Endothelial cell of umbilical vein (primary cell): Measurements from ENCODE around the gene SEBOX. TPM values are rescaled to one million over a fixed set of nuclear protein-coding genes. Genes with fewer than 3 reads are reported as not detected.

Experiments
- BruUV-seq: library from RNA; stranded (reverse); fragments of 400-500 nt; replicated peaks from 2 replicates; lab custom pipeline; 2021; lab: Mats Ljungman, UMichigan
- CTCF ChIA-PET: fragments of 300-600, 350-600 bp; sonication (Branson Sonifier 250); formaldehyde crosslinking; loops from one replicate; lab custom pipeline; 2021; ENCODE audit warnings: antibody characterized with exemption, inconsistent platforms; lab: Charles Lee
- POLR2A ChIA-PET: fragments of 300-600, 350-600 bp; sonication (Branson Sonifier 250); formaldehyde crosslinking; loops from one replicate; lab custom pipeline; 2021; ENCODE audit warnings: antibody characterized with exemption, inconsistent platforms; lab: Charles Lee
- DNase-seq: peaks from one replicate; pipeline ENCODE4 v3.0.0-alpha.2; 2011; ENCODE audit warnings: low read depth, low spot score
- FAIRE-seq: peaks from 2 replicates; lab custom pipeline; 2011; peaks lifted over from hg19 to GRCh38; lab: Jason Lieb, UNC
- H2AFZ ChIP-seq: 2 replicates; pipeline ENCODE4 v1.6.0; 2012; ENCODE audit warnings: low read depth, low read length, control low read depth, inconsistent platforms
- H3K27ac ChIP-seq: 2 replicates; pipeline ENCODE4 v1.5.1; 2011; ENCODE audit warnings: low read depth, mild to moderate bottlenecking, control low read depth, low read length, moderate library complexity; ENCODE audit not compliant: insufficient read depth
- H3K27me3 ChIP-seq, 2 experiments: 2 replicates each; pipeline versions ENCODE4 v1.6.0 to v1.6.1; 2011; ENCODE audit warnings: low read length in 2 of 2, mixed read lengths in 1 of 2; ENCODE audit not compliant: control insufficient read depth in 2 of 2, insufficient read depth in 2 of 2
- H3K36me3 ChIP-seq, 2 experiments: 2 replicates in 1 of 2; 3 replicates in 1 of 2; pipeline ENCODE4 v1.5.1; 2011; ENCODE audit warnings: low read length in 2 of 2, mild to moderate bottlenecking in 1 of 2, moderate library complexity in 1 of 2; ENCODE audit not compliant: control insufficient read depth in 2 of 2, insufficient read depth in 2 of 2; ENCODE audit errors: extremely low read depth in 1 of 2
- H3K4me1 ChIP-seq: 3 replicates; pipeline ENCODE4 v1.5.1; 2011; ENCODE audit warnings: mild to moderate bottlenecking, low read length; ENCODE audit not compliant: control insufficient read depth, insufficient read depth; ENCODE audit errors: extremely low read depth
- H3K4me2 ChIP-seq: 2 replicates; pipeline ENCODE4 v1.6.1; 2011; ENCODE audit warnings: low read length, control low read depth, mixed read lengths; ENCODE audit not compliant: insufficient read depth
- H3K4me3 ChIP-seq, 3 experiments: fragments of 200-600 bp in 1 of 3; sonication (generic), shearing (Covaris generic) in 1 of 3; replicated peaks in 1 of 3; 2 replicates each; pipeline ENCODE4 v1.5.1; 2011 to 2016; ENCODE audit warnings: control low read depth in 3 of 3, low read length in 3 of 3, mild to moderate bottlenecking in 2 of 3, inconsistent platforms in 1 of 3, low read depth in 1 of 3, moderate library complexity in 1 of 3; ENCODE audit not compliant: insufficient read depth in 1 of 3
- H3K79me2 ChIP-seq: 2 replicates; pipeline ENCODE4 v1.6.0; 2012; ENCODE audit warnings: low read length, inconsistent platforms; ENCODE audit not compliant: control insufficient read depth, insufficient read depth
- H3K9ac ChIP-seq: replicated peaks from 2 replicates; pipeline ENCODE3; 2011; ENCODE audit warnings: low read length, control low read depth; ENCODE audit not compliant: insufficient read depth; ENCODE audit errors: extremely low read depth
- H3K9me1 ChIP-seq: replicated peaks from 3 replicates; pipeline ENCODE4 v1.6.0; 2011; ENCODE audit warnings: mild to moderate bottlenecking, low read length; ENCODE audit not compliant: control insufficient read depth, insufficient read depth; ENCODE audit errors: extremely low read depth
- H3K9me3 ChIP-seq: replicated peaks from 2 replicates; pipeline ENCODE4 v1.5.1; 2012; ENCODE audit warnings: low read length, inconsistent platforms; ENCODE audit not compliant: control insufficient read depth, insufficient read depth
- H4K20me1 ChIP-seq: replicated peaks from 2 replicates; pipeline ENCODE3; 2011; ENCODE audit warnings: mild to moderate bottlenecking, low read length; ENCODE audit not compliant: control insufficient read depth, insufficient read depth; ENCODE audit errors: extremely low read depth
- CTCF ChIP-seq, 2 donors: IDR thresholded peaks; 1 replicate in 1 of 2; 2 replicates in 1 of 2; pipeline ENCODE4 v1.5.1; 2011; ENCODE audit warnings: low read length in 2 of 2, mild to moderate bottlenecking in 2 of 2, moderate library complexity in 2 of 2, control low read depth in 1 of 2, inconsistent platforms in 1 of 2, low read depth in 1 of 2; ENCODE audit not compliant: insufficient read depth in 1 of 2; ENCODE audit errors: extremely low read depth in 1 of 2
- EZH2 ChIP-seq: IDR thresholded peaks from 2 replicates; pipeline ENCODE4 v1.6.1; 2012; ENCODE audit warnings: borderline replicate concordance, low read depth, mild to moderate bottlenecking, moderate library complexity, low read length, inconsistent platforms; ENCODE audit not compliant: severe bottlenecking
- FOS ChIP-seq: IDR thresholded peaks from 2 replicates; pipeline ENCODE4 v1.6.1; 2011; ENCODE audit warnings: mild to moderate bottlenecking, low read length, moderate library complexity, borderline replicate concordance; ENCODE audit not compliant: insufficient read depth
- GATA2 ChIP-seq: IDR thresholded peaks from 2 replicates; pipeline ENCODE4 v1.7.0; 2011; ENCODE audit warnings: low read depth, mild to moderate bottlenecking, moderate library complexity, mixed read lengths, low read length; ENCODE audit not compliant: insufficient read length, insufficient read depth
- JUN ChIP-seq: IDR thresholded peaks from 2 replicates; pipeline ENCODE4 v1.6.1; 2011; ENCODE audit warnings: borderline replicate concordance, low read depth; ENCODE audit not compliant: insufficient read length, insufficient read depth
- POLR2AphosphoS5 ChIP-seq: IDR thresholded peaks from 2 replicates; pipeline ENCODE4 v1.6.1; 2012; ENCODE audit warnings: low read depth, mild to moderate bottlenecking, control low read depth, low read length, moderate library complexity; ENCODE audit not compliant: insufficient read depth
- dilution Hi-C: fragments of 300-500 bp; cut with MboI; formaldehyde crosslinking; loops from one replicate; pipeline ENCODE4 v1.15.0; 2019; ENCODE audit warnings: low sequenced_read_pairs; ENCODE audit not compliant: extremely low pct_ligation_motif_present
- intact Hi-C: fragments of 100-400 bp; cut with micrococcal nuclease; formaldehyde crosslinking; loops from one replicate; pipeline ENCODE4 v1.10.0; 2022
- polyA plus RNA-seq, 4 experiments: library from polyadenylated mRNA; depleted of rRNA in 3 of 4; stranded (reverse) in 3 of 4; unstranded in 1 of 4; fragments of >200 nt; gene quantifications; 2 replicates each; pipeline versions ENCODE4 v1.2.1 to v1.2.3, GENCODE V29; 2011 to 2012; ENCODE audit warnings: missing spikeins in 1 of 4
- total RNA-seq: library from RNA; stranded (reverse); gene quantifications from 2 replicates; pipeline ENCODE4 v1.2.3, GENCODE V29; 2021

SEBOX gene
- total and polyA plus RNA-seq, 2 donors (not counting 3 experiments of a cell fraction or from before 2014, with no cell fraction given), result not detected

DNA sequence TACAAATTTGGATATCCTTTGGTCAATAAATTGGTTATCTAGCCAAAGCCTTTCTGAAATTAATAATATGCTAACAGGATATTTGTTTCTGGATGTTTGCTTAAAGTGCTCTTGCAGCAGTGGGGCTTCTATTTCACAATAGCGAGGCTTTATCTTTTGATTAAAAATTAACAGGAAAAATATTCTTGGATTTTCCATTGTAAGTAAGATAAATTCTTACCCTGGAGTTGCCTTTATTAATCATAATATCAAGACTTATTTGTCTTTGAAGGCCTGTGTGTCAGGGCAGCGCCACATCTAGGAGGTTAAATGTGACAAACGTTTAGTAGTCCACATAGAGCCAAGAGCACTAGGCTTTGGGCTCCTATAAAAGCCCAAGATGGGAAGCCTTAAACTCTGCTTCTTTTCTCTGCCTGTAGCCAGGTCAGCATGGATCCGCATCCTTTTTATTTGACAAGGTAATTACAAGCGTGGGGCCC lies 40.7 kb downstream of the SEBOX start:
- FAIRE-seq (no peak), DNase-seq (no peak)
- no peak overlapping the region for H3K4me3 ChIP-seq
- peaks cover 37% of the 10 kb centered on the region for H3K79me2 ChIP-seq
- H3K27me3 ChIP-seq, result no peaks in the 10 kb centered on the region
- H2AFZ ChIP-seq, result no peak overlapping the region
- CTCF ChIA-PET, result no interaction called here
- no peaks in the 10 kb centered on the region for H3K9me3 ChIP-seq
- no TSS peak for BruUV-seq
- no peak overlapping the region for H3K4me2 ChIP-seq
- POLR2A ChIA-PET, result no interaction called here
- TF ChIP-seq CTCF (IDR thresholded peaks at IDR 0.05; ENCODE audit: extremely low read depth in 1 of 2, insufficient read depth in 1 of 2, low read depth in 1 of 2, low read length in 2 of 2) (no peak), POLR2AphosphoS5 (no peak), JUN (no peak), EZH2 (no peak), FOS (no peak), GATA2 (no peak)
- H3K36me3 ChIP-seq, result peaks cover 7 to 14% of the 10 kb centered on the region in 2 experiments
- no peak overlapping the region for H3K27ac ChIP-seq
- H3K9me1 ChIP-seq, result no peaks in the 10 kb centered on the region
- H4K20me1 ChIP-seq, result no peaks in the 10 kb centered on the region
- dilution Hi-C loops, result no loop called here
- peaks cover 11% of the 10 kb centered on the region for H3K4me1 ChIP-seq
- no peak overlapping the region for H3K9ac ChIP-seq
- intact Hi-C loops, result no loop called here
